HL-60 (cell line): Measurements from ENCODE around the gene SLC26A2.

Experiments
- DNase-seq, 2 experiments: peaks; one replicate each; pipeline ENCODE4 v3.0.0-alpha.2; 2010 to 2020; ENCODE audit warnings: low read depth in 1 of 2, low spot score in 1 of 2
- H3K27ac ChIP-seq: fragments of 250-450 bp; sonication (Bioruptor Pico); replicated peaks from 2 replicates; pipeline ENCODE4 v1.5.1; 2020; ENCODE audit warnings: mild to moderate bottlenecking, moderate library complexity
- H3K27me3 ChIP-seq: fragments of 250-450 bp; sonication (Bioruptor Pico); 2 replicates; pipeline ENCODE4 v1.5.1; 2021; ENCODE audit warnings: mild to moderate bottlenecking, moderate library complexity; ENCODE audit not compliant: insufficient read depth, poor library complexity, severe bottlenecking
- H3K4me3 ChIP-seq: replicated peaks from 2 replicates; pipeline ENCODE4 v1.5.1; 2011; ENCODE audit warnings: mild to moderate bottlenecking, control low read depth, low read length; ENCODE audit not compliant: insufficient read depth
- CTCF ChIP-seq: IDR thresholded peaks from one replicate; pipeline ENCODE4 v1.5.1; 2011; ENCODE audit warnings: low read length, control low read depth, inconsistent platforms; ENCODE audit not compliant: insufficient read depth
- GABPA ChIP-seq: IDR thresholded peaks from 2 replicates; pipeline ENCODE4 v1.6.1; 2012; ENCODE audit warnings: low read depth
- POLR2AphosphoS5 ChIP-seq: IDR thresholded peaks from 2 replicates; pipeline ENCODE4 v1.6.1; 2012; ENCODE audit warnings: low read depth
- REST ChIP-seq: IDR thresholded peaks from 2 replicates; pipeline ENCODE4 v1.6.1; 2012; ENCODE audit warnings: low read depth; ENCODE audit not compliant: insufficient replicate concordance
- SPI1 ChIP-seq: IDR thresholded peaks from 2 replicates; pipeline ENCODE4 v1.6.1; 2012; ENCODE audit warnings: low read depth, mild to moderate bottlenecking, borderline replicate concordance

Gene SLC26A2

GRCh38 chr5:149913436-149914419 is 46.8 kb upstream of the SLC26A2 start:
- TF ChIP-seq CTCF (no peak), POLR2AphosphoS5 (no peak), GABPA (no peak)
- Histone ChIP-seq H3K27ac (no peak overlapping the region), H3K27me3 (no peaks in the 10 kb centered on the region), H3K4me3 (no peak overlapping the region)
- DNase-seq, result no peak

DNA sequence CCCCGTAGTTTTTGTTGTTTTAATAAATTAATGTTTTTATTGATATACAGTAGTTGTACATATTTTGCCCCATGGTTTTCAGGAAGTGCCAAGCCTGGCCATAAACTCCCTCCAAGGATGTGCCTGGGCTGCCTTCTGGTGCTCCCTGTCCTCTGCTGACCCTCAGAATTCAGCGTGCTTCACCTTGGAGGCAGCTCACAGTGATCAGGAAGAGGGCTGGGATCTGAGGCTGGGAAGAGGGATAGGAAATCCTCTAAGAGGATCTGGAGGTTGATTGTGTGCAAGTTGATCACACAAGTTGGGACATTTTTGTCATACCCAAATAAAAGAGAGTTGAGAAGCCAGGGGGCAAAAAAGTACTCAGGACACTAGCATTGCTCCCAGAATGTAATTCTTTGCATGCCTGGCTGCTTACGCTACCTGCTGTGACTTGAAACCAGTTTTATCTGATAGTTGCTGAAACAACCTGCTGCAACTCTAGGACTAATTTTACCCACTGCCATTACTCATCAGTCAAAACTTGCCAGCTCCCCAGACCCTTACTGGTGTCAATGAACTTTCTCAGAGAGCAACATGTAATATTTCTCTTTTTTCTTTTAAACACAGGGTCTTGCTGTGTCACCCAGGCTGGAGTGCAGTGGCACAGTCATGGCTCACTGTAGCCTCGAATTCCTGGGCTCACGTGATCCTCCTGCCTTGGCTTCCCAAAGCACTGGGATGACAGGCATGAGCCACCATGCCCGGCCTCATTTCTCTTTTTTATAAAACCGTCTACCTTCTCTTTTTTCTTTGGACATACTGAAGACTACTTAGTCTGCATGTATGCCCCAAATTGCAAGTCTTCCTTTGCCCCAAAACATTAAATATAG is 44.9 kb upstream of the SLC26A2 start:
- DNase-seq, result no peak
- TF ChIP-seq POLR2AphosphoS5, result no peak
- no peak overlapping the region for H3K4me3 ChIP-seq
- H3K27me3 ChIP-seq, result no peaks in the 10 kb centered on the region
- no peak overlapping the region for H3K27ac ChIP-seq

DNA sequence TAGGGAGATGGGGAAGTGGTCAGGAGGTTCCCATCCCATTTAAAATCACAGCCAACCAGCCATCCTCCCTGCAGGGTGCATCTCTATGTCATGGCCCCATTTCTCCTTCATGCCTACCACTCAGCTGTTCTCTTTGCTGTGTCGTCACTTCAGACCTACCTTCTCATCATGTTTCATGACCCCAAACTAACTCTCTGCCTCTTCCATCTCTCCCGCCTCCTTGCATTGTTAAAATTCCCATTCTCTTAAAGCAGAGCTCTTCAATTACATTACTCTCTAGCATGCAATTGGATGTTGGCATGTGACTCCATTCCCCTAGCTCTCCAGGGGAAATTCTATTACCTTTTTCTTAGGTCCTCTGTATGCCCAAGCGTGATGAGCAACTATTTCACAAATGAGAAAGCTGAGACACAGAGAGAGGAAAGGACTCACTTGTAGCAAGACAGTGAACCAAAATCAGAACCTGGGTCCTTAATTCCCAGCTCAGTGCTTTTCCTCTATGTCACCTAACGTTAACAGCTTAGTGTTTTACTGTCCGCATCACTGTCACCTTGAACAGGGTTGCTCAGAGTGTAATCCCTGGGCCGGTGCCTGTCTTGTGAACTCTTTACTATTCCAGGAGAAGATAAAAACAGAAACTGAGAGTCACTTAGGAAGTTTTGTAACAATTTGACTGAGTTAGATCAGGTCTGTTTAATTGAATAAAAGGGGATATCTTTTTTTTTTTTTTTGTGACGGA is 44.1 kb upstream of the SLC26A2 start:
- no peak for TF ChIP-seq CTCF
- TF ChIP-seq POLR2AphosphoS5, result no peak
- no peak for TF ChIP-seq GABPA
- no peak for TF ChIP-seq REST
- no peak for TF ChIP-seq SPI1
- DNase-seq, result no peak
- no peak overlapping the region for H3K27ac ChIP-seq
- no peaks in the 10 kb centered on the region for H3K27me3 ChIP-seq
- no peak overlapping the region for H3K4me3 ChIP-seq

DNA sequence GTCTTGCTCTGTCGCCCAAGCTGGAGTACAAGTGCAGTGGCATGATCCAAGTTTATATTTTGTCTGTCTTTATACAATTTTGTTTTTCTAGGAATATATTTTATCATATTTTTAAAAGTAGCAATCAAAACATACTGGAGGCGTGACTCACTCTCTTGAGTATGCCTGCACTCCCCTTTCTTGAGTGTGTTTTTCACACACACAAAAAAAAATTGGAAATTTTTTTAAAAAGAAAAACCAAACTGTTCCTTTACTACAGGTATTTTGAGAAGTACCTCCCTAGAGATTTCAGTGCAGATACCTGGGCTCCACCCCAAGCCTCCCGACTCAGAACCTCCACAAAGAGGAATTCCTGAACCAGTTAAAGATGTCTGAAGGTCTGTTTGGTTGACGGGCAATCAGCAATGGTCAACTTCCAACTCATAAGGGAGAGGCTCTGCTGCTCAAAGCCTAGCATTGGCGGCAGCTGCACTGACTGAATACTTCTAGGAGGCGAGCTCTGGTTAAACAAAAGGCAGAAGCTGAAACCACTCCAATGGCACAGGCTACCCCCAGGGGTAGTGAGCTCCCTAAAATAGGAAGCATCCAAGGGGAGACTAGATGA is 43.4 kb upstream of the SLC26A2 start:
- no peak overlapping the region for H3K27ac ChIP-seq
- H3K4me3 ChIP-seq, result no peak overlapping the region
- TF ChIP-seq GABPA (no peak), REST (no peak), SPI1 (no peak), CTCF (no peak), POLR2AphosphoS5 (no peak)
- H3K27me3 ChIP-seq, result no peaks in the 10 kb centered on the region
- no peak for DNase-seq
